GM18499 (cell line): ENCODE data around the gene NEDD9.

ENCODE experiments used
- ATAC-seq: cut with Tn5 transposase; IDR thresholded peaks from one replicate; pipeline ENCODE4 v1.9.1; 2021; ENCODE audit warnings: moderate number of reproducible peaks; ENCODE audit not compliant: insufficient read depth, unreplicated experiment

The NEDD9 gene

GRCh38 chr6:11236076-11236750 lies 3.7 kb upstream of the NEDD9 start:
- ATAC-seq = no peak

GRCh38 chr6:11235062-11235461 lies 2.6 kb upstream of the NEDD9 start:
- no peak for ATAC-seq

GRCh38 chr6:11233673-11234573 lies 1.5 kb upstream of the NEDD9 start:
- ATAC-seq = no peak

- ATAC-seq = no peak
These were observed 530 bp upstream of the NEDD9 start for GRCh38 chr6:11232770-11233626.

- no peak for ATAC-seq
These were observed 790 bp downstream of the NEDD9 start for GRCh38 chr6:11231564-11232192.

- ATAC-seq = no peak
These were observed 1.4 kb downstream of the NEDD9 start for GRCh38 chr6:11231108-11231463.

- no peak for ATAC-seq
These were observed 2.0 kb downstream of the NEDD9 start for GRCh38 chr6:11230158-11231107.

- no peak for ATAC-seq
These were observed 2.8 kb downstream of the NEDD9 start for GRCh38 chr6:11229655-11230046.

- ATAC-seq = no peak
These were observed 3.4 kb downstream of the NEDD9 start for GRCh38 chr6:11228935-11229654.

GRCh38 chr6:11227698-11228097 lies 4.8 kb downstream of the NEDD9 start:
- ATAC-seq = no peak

GRCh38 chr6:11226005-11226404 lies 6.5 kb downstream of the NEDD9 start:
- no peak for ATAC-seq

- no peak for ATAC-seq
These were observed 7.5 kb downstream of the NEDD9 start for GRCh38 chr6:11224966-11225463.

- ATAC-seq = no peak
These were observed 8.1 kb downstream of the NEDD9 start for GRCh38 chr6:11224252-11224965.

- no peak for ATAC-seq
These were observed 9.1 kb downstream of the NEDD9 start for GRCh38 chr6:11223286-11223864.

- ATAC-seq = no peak
These were observed 9.8 kb downstream of the NEDD9 start for GRCh38 chr6:11222385-11223277.

- no peak for ATAC-seq
These were observed 10.7 kb downstream of the NEDD9 start for GRCh38 chr6:11221623-11222384.
